ENCODE measurements around the gene ICAM5. TPM values are rescaled to one million over a fixed set of nuclear protein-coding genes. Genes with fewer than 3 reads are reported as not detected.

ICAM5 gene
- total and polyA plus RNA-seq, 9 of the 15 experiments (the other 6 are each of a cell fraction or from before 2014, with no cell fraction given), result 0.10 to 114 (median 13.7) TPM

GRCh38 chr19:10270616-10271394 is 18.9 kb upstream of the ICAM5 start, which contains the start of gene ICAM1 (continued):
- TF ChIP-seq, protein P1, sequence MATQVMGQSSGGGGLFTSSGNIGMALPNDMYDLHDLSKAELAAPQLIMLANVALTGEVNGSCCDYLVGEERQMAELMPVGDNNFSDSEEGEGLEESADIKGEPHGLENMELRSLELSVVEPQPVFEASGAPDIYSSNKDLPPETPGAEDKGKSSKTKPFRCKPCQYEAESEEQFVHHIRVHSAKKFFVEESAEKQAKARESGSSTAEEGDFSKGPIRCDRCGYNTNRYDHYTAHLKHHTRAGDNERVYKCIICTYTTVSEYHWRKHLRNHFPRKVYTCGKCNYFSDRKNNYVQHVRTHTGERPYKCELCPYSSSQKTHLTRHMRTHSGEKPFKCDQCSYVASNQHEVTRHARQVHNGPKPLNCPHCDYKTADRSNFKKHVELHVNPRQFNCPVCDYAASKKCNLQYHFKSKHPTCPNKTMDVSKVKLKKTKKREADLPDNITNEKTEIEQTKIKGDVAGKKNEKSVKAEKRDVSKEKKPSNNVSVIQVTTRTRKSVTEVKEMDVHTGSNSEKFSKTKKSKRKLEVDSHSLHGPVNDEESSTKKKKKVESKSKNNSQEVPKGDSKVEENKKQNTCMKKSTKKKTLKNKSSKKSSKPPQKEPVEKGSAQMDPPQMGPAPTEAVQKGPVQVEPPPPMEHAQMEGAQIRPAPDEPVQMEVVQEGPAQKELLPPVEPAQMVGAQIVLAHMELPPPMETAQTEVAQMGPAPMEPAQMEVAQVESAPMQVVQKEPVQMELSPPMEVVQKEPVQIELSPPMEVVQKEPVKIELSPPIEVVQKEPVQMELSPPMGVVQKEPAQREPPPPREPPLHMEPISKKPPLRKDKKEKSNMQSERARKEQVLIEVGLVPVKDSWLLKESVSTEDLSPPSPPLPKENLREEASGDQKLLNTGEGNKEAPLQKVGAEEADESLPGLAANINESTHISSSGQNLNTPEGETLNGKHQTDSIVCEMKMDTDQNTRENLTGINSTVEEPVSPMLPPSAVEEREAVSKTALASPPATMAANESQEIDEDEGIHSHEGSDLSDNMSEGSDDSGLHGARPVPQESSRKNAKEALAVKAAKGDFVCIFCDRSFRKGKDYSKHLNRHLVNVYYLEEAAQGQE (IDR thresholded peaks at IDR 0.05; ENCODE audit: borderline replicate concordance), result peak; percentile 42; the same call in 1 of the 2 replicates
- TF ChIP-seq, protein P1 (CRISPR knock-in tag; IDR thresholded peaks at IDR 0.05; ENCODE audit: low read depth), result 0 out of 2 replicates have a peak, but pooled peaks have one; percentile 35
- TF ChIP-seq SIN3A (IDR thresholded peaks at IDR 0.05; ENCODE audit: borderline replicate concordance in 2 of 2, control insufficient read depth in 1 of 2, low read depth in 2 of 2, low read length in 2 of 2) (no peak; a peak in 2 of 4 replicates), THAP7 (CRISPR knock-in tag; IDR thresholded peaks at IDR 0.05) (no peak), CTCF (IDR thresholded peaks at IDR 0.05 in 2 of 3, conservative IDR thresholded peaks at IDR 0.05 in 1 of 3; ENCODE audit: insufficient read depth in 2 of 3, low read depth in 1 of 3, low read length in 3 of 3) (peak in 2 of 3 experiments; percentile 30 to 32; a peak in 2 of 6 replicates), TFE3 (CRISPR knock-in tag; IDR thresholded peaks at IDR 0.05) (peak; percentile 40), CAMTA2 (CRISPR knock-in tag; conservative IDR thresholded peaks at IDR 0.05) (0 out of 2 replicates have a peak, but pooled peaks have one; percentile 22)
- TF ChIP-seq, protein P2, sequence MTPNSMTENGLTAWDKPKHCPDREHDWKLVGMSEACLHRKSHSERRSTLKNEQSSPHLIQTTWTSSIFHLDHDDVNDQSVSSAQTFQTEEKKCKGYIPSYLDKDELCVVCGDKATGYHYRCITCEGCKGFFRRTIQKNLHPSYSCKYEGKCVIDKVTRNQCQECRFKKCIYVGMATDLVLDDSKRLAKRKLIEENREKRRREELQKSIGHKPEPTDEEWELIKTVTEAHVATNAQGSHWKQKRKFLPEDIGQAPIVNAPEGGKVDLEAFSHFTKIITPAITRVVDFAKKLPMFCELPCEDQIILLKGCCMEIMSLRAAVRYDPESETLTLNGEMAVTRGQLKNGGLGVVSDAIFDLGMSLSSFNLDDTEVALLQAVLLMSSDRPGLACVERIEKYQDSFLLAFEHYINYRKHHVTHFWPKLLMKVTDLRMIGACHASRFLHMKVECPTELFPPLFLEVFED (CRISPR knock-in tag; conservative IDR thresholded peaks at IDR 0.05), result no peak
- TF ChIP-seq, protein P3, sequence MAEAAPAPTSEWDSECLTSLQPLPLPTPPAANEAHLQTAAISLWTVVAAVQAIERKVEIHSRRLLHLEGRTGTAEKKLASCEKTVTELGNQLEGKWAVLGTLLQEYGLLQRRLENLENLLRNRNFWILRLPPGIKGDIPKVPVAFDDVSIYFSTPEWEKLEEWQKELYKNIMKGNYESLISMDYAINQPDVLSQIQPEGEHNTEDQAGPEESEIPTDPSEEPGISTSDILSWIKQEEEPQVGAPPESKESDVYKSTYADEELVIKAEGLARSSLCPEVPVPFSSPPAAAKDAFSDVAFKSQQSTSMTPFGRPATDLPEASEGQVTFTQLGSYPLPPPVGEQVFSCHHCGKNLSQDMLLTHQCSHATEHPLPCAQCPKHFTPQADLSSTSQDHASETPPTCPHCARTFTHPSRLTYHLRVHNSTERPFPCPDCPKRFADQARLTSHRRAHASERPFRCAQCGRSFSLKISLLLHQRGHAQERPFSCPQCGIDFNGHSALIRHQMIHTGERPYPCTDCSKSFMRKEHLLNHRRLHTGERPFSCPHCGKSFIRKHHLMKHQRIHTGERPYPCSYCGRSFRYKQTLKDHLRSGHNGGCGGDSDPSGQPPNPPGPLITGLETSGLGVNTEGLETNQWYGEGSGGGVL (CRISPR knock-in tag; IDR thresholded peaks at IDR 0.05), result no peak

Data from K562 (cell line).